Right lobe of liver (tissue), 4 donors: ENCODE data around the gene CAMK2B.

Experiments
- CTCF ChIP-seq, 4 donors: fragments of 200-600 bp in 3 of 4; fragments of 450-650 bp in 1 of 4; IDR thresholded peaks; one replicate each; pipeline versions ENCODE4 v1.5.1 to v1.8.0; 2016 to 2022; ENCODE audit warnings: antibody characterized with exemption in 4 of 4, mild to moderate bottlenecking in 2 of 4
- POLR2A ChIP-seq: fragments of 450-650 bp; IDR thresholded peaks from one replicate; pipeline ENCODE4 v1.6.1; 2017; ENCODE audit warnings: antibody characterized with exemption, mild to moderate bottlenecking
- donor health status: DM: no; HTN: no; CAD: no.
- donor health status: DM: no; HTN: no; CAD: no.
- donor health status: DM: no; HTN: yes; CAD: no.

DNA sequence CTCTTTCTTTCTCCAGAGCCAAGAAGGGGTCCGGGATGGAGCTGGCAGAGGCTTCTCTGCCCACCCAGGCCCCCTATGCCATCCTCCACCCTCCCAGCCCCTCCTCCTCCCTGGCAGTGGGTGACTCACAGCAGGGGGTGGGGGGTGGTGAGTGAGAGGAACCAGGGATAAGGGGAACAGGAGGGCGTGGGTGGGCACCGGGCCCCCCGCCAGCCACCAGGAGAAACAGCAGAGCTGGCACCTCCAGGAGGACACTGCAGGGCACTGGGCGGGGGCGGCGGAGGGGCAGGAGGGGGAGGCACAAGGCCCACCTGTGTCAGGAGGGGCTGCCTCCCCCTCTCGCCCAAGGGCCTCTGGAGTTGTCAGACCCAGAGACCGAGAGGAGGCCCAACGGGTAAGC is 56.0 kb downstream of the CAMK2B start:
- TF ChIP-seq CTCF (IDR thresholded peaks at IDR 0.05) (no peak), POLR2A (no peak)
